ENCODE data around the gene GALNT14.

Gene GALNT14

DNA sequence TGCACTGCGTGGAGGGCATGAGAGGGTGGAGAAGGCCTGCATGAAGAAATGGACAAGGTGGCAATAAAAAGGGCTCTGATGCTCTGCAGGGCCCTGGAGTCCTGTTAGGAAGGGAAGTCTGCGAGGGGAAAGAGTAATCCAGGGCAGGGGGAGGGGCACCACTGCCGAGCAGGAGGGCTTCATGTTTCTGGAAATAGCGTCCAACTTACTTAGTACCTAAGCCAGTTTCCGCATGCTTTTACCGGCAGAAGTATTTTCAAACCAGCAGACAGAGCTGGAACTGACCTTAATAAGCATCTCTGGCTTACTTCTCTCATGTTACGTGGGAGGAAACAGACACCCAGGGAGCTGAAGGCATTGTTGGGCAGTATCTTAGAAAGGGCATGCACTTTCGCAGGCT is 156.7 kb downstream of the GALNT14 start:
- no peak overlapping the region for H3K4me3 ChIP-seq (ENCODE audit: low read length)
- no peaks in the 10 kb centered on the region for H3K36me3 ChIP-seq (ENCODE audit: control insufficient read depth, low read depth, low read length)
- H3K27ac ChIP-seq (ENCODE audit: low read length): no peak overlapping the region
- no peak overlapping the region for H3K9ac ChIP-seq (ENCODE audit: low read length)
- no peaks in the 10 kb centered on the region for H3K9me3 ChIP-seq (ENCODE audit: control insufficient read depth, low read depth, low read length)
- peaks cover 7% of the 10 kb centered on the region for H3K4me1 ChIP-seq (ENCODE audit: control insufficient read depth, low read depth, low read length)
- H3K27me3 ChIP-seq (ENCODE audit: control insufficient read depth, insufficient read depth, low read length): no peaks in the 10 kb centered on the region

DNA sequence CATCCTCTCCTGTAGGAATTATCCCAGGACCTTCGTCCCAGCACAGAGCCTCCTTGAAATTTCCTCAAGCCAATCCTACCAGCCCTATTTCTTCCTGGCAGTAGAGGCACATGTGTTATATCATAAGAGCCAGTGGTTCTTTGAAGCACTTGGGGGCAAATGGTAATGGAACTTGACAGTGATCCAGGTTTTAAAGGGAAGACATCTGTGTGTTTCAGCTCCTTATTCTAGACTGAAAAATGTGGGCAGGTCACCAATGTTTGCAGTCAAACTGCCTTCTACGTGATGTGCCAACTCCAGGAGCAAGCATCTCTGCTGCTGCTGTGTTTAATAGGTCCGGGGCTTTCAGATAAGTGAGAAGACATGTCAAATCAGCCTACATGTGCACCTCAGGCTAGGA is 157.1 kb downstream of the GALNT14 start:
- Histone ChIP-seq H3K9ac (ENCODE audit: low read length) (no peak overlapping the region), H3K27me3 (ENCODE audit: control insufficient read depth, insufficient read depth, low read length) (no peaks in the 10 kb centered on the region), H3K36me3 (ENCODE audit: control insufficient read depth, low read depth, low read length) (no peaks in the 10 kb centered on the region), H3K4me3 (ENCODE audit: low read length) (no peak overlapping the region), H3K27ac (ENCODE audit: low read length) (no peak overlapping the region), H3K9me3 (ENCODE audit: control insufficient read depth, low read depth, low read length) (no peaks in the 10 kb centered on the region), H3K4me1 (ENCODE audit: control insufficient read depth, low read depth, low read length) (peaks cover 7% of the 10 kb centered on the region)

DNA sequence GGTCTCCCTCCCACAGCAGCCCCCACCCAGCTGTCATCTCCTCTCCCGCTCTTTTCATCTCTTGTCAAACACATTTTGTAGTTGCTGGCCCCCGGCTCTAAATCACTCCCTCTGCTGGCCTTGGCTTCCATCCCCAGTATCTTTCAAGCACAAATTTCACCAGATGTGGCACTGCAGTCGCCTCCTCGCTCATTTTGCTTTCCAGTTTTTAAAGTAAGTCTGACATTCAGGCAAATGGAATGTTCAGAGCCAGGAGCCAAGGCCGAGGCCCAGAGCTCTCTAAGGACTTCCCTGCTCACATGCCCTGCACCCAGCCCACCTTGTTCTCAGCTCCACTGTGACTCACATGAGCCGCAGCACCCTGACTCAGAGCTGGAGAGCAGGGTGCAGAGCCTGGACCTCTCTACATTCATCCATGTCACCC is 158.4 kb downstream of the GALNT14 start:
- no peak overlapping the region for H3K27ac ChIP-seq (ENCODE audit: low read length)
- H3K9me3 ChIP-seq (ENCODE audit: control insufficient read depth, low read depth, low read length): no peaks in the 10 kb centered on the region
- no peak overlapping the region for H3K9ac ChIP-seq (ENCODE audit: low read length)
- no peak overlapping the region for H3K4me3 ChIP-seq (ENCODE audit: low read length)
- H3K36me3 ChIP-seq (ENCODE audit: control insufficient read depth, low read depth, low read length): no peaks in the 10 kb centered on the region
- peaks cover 7% of the 10 kb centered on the region for H3K4me1 ChIP-seq (ENCODE audit: control insufficient read depth, low read depth, low read length)
- H3K27me3 ChIP-seq (ENCODE audit: control insufficient read depth, insufficient read depth, low read length): no peaks in the 10 kb centered on the region

DNA sequence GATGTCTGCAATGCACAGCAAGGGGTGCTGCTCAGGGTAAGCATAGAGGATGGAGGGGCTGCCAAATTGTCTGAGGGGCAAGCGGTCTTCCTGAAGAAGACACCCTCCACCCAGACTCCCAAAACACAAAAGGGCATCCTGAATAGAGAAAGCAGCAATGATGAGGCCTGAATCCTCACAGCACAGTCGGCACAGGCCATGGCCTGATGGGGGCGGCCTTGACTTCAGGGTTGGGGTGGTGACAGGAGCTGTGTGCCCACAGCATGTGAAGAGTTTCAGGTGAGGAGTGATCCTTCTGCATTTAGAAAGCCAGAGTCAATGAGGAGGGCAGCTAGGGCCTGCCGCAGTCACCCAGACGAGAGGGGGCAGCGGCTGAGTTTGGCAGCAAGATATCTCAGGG is 159.4 kb downstream of the GALNT14 start:
- H3K4me1 ChIP-seq (ENCODE audit: control insufficient read depth, low read depth, low read length): peaks cover 7% of the 10 kb centered on the region
- no peak overlapping the region for H3K4me3 ChIP-seq (ENCODE audit: low read length)
- H3K36me3 ChIP-seq (ENCODE audit: control insufficient read depth, low read depth, low read length): no peaks in the 10 kb centered on the region
- H3K9me3 ChIP-seq (ENCODE audit: control insufficient read depth, low read depth, low read length): no peaks in the 10 kb centered on the region
- H3K27ac ChIP-seq (ENCODE audit: low read length): no peak overlapping the region
- no peaks in the 10 kb centered on the region for H3K27me3 ChIP-seq (ENCODE audit: control insufficient read depth, insufficient read depth, low read length)
- no peak overlapping the region for H3K9ac ChIP-seq (ENCODE audit: low read length)

DNA sequence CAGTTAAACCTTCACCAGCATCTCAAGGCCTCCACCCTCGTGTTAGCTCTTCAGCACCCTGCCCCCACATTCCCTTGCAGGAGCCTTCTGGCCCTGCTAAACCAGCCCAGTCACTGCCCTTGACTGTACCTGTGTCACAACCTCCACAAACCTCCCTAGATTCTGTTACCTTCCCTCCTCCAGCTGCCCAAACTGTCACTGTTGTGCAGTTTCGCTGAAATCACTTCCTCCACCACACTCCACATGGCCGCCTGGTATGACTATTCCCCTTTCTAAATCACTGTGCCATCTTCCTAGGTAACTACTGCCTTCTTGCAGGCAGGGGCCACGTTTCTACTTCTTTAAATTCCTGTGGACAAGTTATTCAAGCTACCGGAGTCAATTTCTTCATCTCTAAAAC is 160.2 kb downstream of the GALNT14 start:
- Histone ChIP-seq H3K27me3 (ENCODE audit: control insufficient read depth, insufficient read depth, low read length) (no peaks in the 10 kb centered on the region), H3K9ac (ENCODE audit: low read length) (no peak overlapping the region), H3K36me3 (ENCODE audit: control insufficient read depth, low read depth, low read length) (no peaks in the 10 kb centered on the region), H3K4me1 (ENCODE audit: control insufficient read depth, low read depth, low read length) (peaks cover 7% of the 10 kb centered on the region), H3K27ac (ENCODE audit: low read length) (no peak overlapping the region), H3K9me3 (ENCODE audit: control insufficient read depth, low read depth, low read length) (no peaks in the 10 kb centered on the region), H3K4me3 (ENCODE audit: low read length) (no peak overlapping the region)

DNA sequence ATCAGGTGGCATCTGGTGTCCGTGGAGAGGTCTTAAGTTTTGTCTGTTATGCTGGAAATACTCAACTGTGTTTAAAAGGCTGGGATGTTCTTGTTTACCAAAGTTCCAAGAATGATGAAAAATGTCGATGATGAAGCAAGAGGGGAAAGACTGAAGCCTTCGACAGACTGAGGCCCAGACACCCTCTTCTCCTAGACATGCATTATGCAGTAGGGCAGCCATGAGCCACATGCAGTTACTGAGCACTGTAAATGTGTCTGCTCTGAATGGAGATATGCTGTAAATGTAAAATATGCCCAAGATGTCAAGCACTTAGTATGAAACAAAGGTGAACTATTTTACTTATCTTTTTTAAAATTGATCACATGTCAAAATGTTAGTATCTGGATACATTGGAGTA is 163.1 kb downstream of the GALNT14 start:
- Histone ChIP-seq H3K4me3 (ENCODE audit: low read length) (no peak overlapping the region), H3K4me1 (ENCODE audit: control insufficient read depth, low read depth, low read length) (no peaks in the 10 kb centered on the region), H3K27me3 (ENCODE audit: control insufficient read depth, insufficient read depth, low read length) (no peaks in the 10 kb centered on the region), H3K36me3 (ENCODE audit: control insufficient read depth, low read depth, low read length) (no peaks in the 10 kb centered on the region), H3K9ac (ENCODE audit: low read length) (no peak overlapping the region), H3K27ac (ENCODE audit: low read length) (no peak overlapping the region), H3K9me3 (ENCODE audit: control insufficient read depth, low read depth, low read length) (no peaks in the 10 kb centered on the region)

DNA sequence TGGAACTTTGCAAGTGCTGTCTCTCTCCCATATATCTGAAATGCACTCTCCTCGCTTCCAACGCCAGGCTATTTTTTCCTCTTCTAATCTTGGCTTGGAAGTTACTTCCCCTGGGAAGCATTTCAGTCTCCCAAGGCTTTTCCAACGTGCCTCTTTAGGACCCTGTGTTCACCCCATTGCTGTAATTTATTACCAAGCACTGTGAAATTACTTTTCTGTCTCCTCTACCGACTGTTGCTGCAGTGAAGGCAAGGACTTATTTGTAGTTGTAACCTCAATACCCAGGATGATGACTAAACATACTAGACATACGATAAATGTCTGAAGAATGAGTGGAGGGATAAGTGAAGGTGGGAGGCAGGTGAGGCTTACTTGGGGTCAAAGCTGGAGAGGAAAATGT is 163.7 kb downstream of the GALNT14 start:
- Histone ChIP-seq H3K27ac (ENCODE audit: low read length) (no peak overlapping the region), H3K27me3 (ENCODE audit: control insufficient read depth, insufficient read depth, low read length) (no peaks in the 10 kb centered on the region), H3K36me3 (ENCODE audit: control insufficient read depth, low read depth, low read length) (no peaks in the 10 kb centered on the region), H3K9ac (ENCODE audit: low read length) (no peak overlapping the region), H3K9me3 (ENCODE audit: control insufficient read depth, low read depth, low read length) (no peaks in the 10 kb centered on the region), H3K4me1 (ENCODE audit: control insufficient read depth, low read depth, low read length) (no peaks in the 10 kb centered on the region), H3K4me3 (ENCODE audit: low read length) (no peak overlapping the region)

DNA sequence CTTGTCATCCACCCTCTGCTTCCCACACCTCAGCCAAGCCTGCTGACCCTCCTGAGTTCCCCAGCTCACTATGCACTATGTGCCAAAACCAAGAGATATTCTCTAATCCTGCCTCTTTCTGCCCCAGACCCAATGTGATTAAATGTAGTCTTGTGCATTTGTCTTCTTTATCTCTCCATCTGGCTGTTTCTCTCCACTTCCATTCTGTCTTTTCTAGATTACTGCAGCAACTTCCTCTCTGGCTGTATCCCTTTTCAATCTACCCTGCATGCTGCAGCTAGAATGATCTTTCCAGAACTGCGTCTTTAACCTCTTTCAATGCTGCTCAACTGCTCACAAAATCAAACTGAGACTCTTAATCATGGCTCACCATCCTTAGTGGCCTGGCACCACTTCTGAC is 164.1 kb downstream of the GALNT14 start:
- no peaks in the 10 kb centered on the region for H3K36me3 ChIP-seq (ENCODE audit: control insufficient read depth, low read depth, low read length)
- H3K4me3 ChIP-seq (ENCODE audit: low read length): no peak overlapping the region
- no peak overlapping the region for H3K27ac ChIP-seq (ENCODE audit: low read length)
- H3K9ac ChIP-seq (ENCODE audit: low read length): no peak overlapping the region
- no peaks in the 10 kb centered on the region for H3K9me3 ChIP-seq (ENCODE audit: control insufficient read depth, low read depth, low read length)
- H3K4me1 ChIP-seq (ENCODE audit: control insufficient read depth, low read depth, low read length): no peaks in the 10 kb centered on the region
- H3K27me3 ChIP-seq (ENCODE audit: control insufficient read depth, insufficient read depth, low read length): no peaks in the 10 kb centered on the region

DNA sequence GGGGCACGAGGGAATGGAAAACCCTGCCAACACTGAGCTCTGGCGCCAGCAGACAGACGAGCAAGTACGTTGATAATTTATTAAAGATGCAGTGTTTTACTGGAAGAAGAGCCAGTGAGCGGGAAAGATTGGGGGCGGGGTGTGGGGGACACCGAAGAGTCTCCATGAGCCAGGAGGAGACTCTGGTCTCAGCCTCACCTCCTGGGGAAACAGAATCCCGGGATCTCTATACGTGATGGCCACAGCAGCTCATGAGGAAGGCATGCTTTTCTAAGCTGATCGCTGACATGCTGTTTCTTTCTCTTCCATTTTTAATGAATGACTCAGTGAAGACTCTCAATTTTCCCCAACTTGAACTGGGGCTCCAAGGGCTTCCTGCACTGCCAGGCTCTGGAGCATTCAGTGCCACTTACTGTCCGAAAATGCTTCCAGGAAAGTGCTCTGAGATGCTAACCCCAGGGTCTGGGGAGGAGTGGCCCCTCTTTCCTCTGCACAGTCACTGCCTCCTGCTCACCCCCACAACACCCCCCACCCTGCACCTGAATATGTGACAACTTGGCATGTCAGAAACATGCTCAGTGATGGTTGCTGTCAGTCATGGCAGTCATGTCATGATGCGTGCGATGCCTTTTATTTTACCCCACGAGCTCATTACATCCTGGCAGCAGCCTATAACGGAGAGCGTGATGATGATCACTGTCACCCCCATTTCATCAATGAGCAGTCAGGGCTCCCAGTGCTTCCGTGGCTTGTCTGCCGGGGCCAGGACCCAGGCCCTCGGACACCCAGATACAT is 166.8 kb downstream of the GALNT14 start:
- no peak overlapping the region for H3K9ac ChIP-seq (ENCODE audit: low read length)
- H3K27ac ChIP-seq (ENCODE audit: low read length): no peak overlapping the region
- no peaks in the 10 kb centered on the region for H3K4me1 ChIP-seq (ENCODE audit: control insufficient read depth, low read depth, low read length)
- no peaks in the 10 kb centered on the region for H3K9me3 ChIP-seq (ENCODE audit: control insufficient read depth, low read depth, low read length)
- H3K4me3 ChIP-seq (ENCODE audit: low read length): no peak overlapping the region
- H3K27me3 ChIP-seq (ENCODE audit: control insufficient read depth, insufficient read depth, low read length): no peaks in the 10 kb centered on the region
- H3K36me3 ChIP-seq (ENCODE audit: control insufficient read depth, low read depth, low read length): no peaks in the 10 kb centered on the region

DNA sequence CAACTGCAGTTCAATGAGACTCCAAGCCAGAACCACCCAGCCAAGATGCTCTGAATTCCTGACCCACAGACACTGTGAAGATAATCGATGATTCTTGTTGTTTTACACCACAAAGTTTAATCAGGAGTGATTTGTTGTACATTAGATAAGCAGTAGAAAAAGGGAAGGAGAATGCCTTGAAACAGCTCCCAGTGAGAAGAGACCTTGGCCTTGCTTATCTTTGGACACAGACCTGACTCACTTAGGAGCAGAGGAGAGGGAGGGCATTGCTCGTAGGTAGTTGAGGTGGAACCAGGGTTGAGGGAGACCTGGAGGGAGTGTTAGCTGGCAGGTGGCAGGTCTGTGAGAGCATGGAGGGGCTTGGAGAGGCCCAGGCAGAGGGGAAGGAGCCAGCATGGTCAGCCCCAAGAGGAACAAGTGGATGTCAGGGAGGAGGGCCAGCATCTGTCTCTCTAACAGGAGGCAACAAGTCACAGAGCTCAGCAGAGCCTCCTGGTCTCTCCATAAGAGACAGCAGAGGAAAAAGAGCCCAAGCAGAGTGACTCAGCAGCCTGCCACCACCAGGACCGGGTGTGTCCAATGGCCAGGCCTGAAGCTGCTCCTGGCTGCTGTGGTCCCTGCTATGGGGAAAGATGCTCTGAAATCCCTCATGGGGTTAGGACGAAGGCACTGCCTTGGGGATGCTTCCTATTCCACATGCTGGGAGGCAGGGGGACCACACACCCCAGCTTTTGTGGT is 169.4 kb downstream of the GALNT14 start:
- Histone ChIP-seq H3K36me3 (ENCODE audit: control insufficient read depth, low read depth, low read length) (no peaks in the 10 kb centered on the region), H3K9me3 (ENCODE audit: control insufficient read depth, low read depth, low read length) (no peaks in the 10 kb centered on the region), H3K4me3 (ENCODE audit: low read length) (no peak overlapping the region), H3K9ac (ENCODE audit: low read length) (no peak overlapping the region), H3K4me1 (ENCODE audit: control insufficient read depth, low read depth, low read length) (no peaks in the 10 kb centered on the region), H3K27ac (ENCODE audit: low read length) (no peak overlapping the region), H3K27me3 (ENCODE audit: control insufficient read depth, insufficient read depth, low read length) (no peaks in the 10 kb centered on the region)

DNA sequence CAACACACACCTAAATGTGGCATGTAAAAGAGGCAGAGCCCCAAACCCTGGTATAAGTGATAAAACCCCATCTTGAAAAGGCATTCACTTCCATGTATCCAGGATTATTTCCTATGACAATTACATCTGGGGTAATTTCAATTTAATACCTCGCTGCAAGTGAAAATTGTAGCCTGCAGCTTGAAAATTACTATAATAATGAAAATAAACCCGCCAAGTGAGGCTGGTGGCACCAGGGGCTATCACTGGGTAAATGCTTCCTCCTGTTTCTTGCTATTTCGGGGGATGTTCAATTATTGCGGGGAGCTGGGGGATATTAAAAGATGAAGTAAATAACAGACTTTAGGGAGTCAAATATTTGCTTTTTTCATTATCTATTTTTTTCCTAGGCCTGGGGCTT is 171.5 kb downstream of the GALNT14 start:
- Histone ChIP-seq H3K9me3 (ENCODE audit: control insufficient read depth, low read depth, low read length) (no peaks in the 10 kb centered on the region), H3K4me1 (ENCODE audit: control insufficient read depth, low read depth, low read length) (no peaks in the 10 kb centered on the region), H3K27ac (ENCODE audit: low read length) (no peak overlapping the region), H3K9ac (ENCODE audit: low read length) (no peak overlapping the region), H3K4me3 (ENCODE audit: low read length) (no peak overlapping the region), H3K27me3 (ENCODE audit: control insufficient read depth, insufficient read depth, low read length) (no peaks in the 10 kb centered on the region), H3K36me3 (ENCODE audit: control insufficient read depth, low read depth, low read length) (no peaks in the 10 kb centered on the region)

DNA sequence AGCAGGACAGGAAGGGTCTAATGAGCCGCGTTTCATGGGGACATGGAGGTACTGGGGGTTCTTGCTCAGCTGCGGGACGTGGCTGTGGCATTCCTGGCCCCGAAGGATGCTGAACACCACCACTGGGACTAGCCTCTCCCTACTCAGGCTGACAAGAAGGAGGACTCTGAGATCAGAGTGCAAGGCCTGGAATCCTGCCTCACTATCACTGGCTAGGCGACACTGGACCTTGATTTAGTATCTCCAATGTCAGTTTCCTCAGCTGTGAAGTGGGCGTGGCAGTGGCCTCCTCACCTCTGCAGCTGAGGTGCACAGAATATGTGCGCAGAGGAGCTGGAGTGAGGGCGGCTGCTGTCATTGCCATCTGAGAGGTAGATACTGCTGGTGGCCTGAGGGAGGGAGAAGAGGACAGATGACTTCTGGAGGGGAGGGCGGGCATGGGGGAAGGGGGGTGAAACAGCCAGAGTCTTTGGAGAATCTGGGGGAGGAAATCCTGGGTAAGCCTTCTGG is 173.2 kb downstream of the GALNT14 start:
- H3K9me3 ChIP-seq (ENCODE audit: control insufficient read depth, low read depth, low read length): no peaks in the 10 kb centered on the region
- H3K4me3 ChIP-seq (ENCODE audit: low read length): no peak overlapping the region
- no peak overlapping the region for H3K9ac ChIP-seq (ENCODE audit: low read length)
- no peaks in the 10 kb centered on the region for H3K27me3 ChIP-seq (ENCODE audit: control insufficient read depth, insufficient read depth, low read length)
- H3K36me3 ChIP-seq (ENCODE audit: control insufficient read depth, low read depth, low read length): no peaks in the 10 kb centered on the region
- H3K27ac ChIP-seq (ENCODE audit: low read length): no peak overlapping the region
- H3K4me1 ChIP-seq (ENCODE audit: control insufficient read depth, low read depth, low read length): no peaks in the 10 kb centered on the region

All from iPS-18a (cell line).